H1 (cell line): Measurements from ENCODE around the gene XPO5. TPM values are rescaled to one million over a fixed set of nuclear protein-coding genes. Genes with fewer than 3 reads are reported as not detected.

Experiments
- BCL11A ChIP-seq, 2 experiments: IDR thresholded peaks; one replicate each; pipeline ENCODE4 v1.6.1; 2011; ENCODE audit warnings: low read depth in 2 of 2, low read length in 2 of 2, mild to moderate bottlenecking in 2 of 2
- polyA plus RNA-seq, 7 experiments: library from polyadenylated mRNA; depleted of rRNA in 3 of 7; stranded (reverse) in 5 of 7; unstranded in 2 of 7; fragments of >200 nt in 5 of 7; fragments of 200-250 nt in 2 of 7; gene quantifications; 1 replicate in 5 of 7; 2 replicates in 1 of 7; 4 replicates in 1 of 7; pipeline versions ENCODE4 v1.2.1 to v1.2.3, GENCODE V29; 2011 to 2013; ENCODE audit warnings: missing spikeins in 2 of 7, mixed read lengths in 2 of 7
- total RNA-seq: library from RNA; stranded (reverse); fragmentation: NEBNext Ultra II Directional; extraction: Animal tissue kit (Norgen Biotek cat#: 25700); gene quantifications from 2 replicates; pipeline ENCODE4 v1.2.1, GENCODE V29; 2021

The XPO5 gene
- total and polyA plus RNA-seq, 2 of the 8 experiments (the other 6 are each of a cell fraction or from before 2014, with no cell fraction given), result 80.6 to 95.7 TPM

DNA sequence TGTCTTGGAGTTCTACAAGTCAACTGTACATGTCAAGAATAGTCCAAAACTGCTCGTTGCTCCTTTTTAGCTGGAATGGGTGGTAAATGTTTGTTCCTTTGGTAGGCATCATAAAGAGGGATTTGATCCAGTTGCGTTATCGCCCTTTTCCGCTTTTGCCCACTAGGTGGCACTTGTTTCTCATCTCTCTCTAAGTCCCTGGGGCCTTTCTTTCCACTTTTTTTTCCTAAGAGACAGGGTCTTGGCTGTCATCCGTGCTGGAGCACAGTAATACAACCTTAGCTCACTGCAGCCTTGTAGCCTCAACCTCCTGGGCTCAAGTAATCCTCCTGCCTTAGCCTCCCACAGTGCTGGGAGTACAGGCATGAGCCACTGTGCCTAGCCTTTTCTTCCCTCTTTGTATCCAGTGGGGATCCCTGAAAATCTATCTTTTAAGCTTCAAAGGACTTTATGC, 32.5 kb upstream of the XPO5 start (continued):
- no peak for TF ChIP-seq BCL11A (IDR thresholded peaks at IDR 0.05; ENCODE audit: low read depth in 2 of 2, low read length in 2 of 2)
